ENCODE measurements around the gene PLK3.
A peak's percentile ranks its signal among the peaks of the same experiment; 100 is the strongest.
"Not testable (repeated sequence)": the region's sequence is repeated elsewhere in the genome, so short reads cannot be mapped to it uniquely, and the experiment has no call there.

The PLK3 gene

GRCh38 chr1:44829506-44830384 lies 29.6 kb downstream of the PLK3 start:
- DNase-seq, result no peak

- no peak for DNase-seq
Measured at GRCh38 chr1:44830900-44831304, 30.7 kb downstream of the PLK3 start.

GRCh38 chr1:44831516-44831915 lies 31.3 kb downstream of the PLK3 start:
- no peak for DNase-seq

- no peak for DNase-seq
Measured at GRCh38 chr1:44832056-44832705, 32.0 kb downstream of the PLK3 start.

GRCh38 chr1:44834328-44834727 lies 34.2 kb downstream of the PLK3 start:
- DNase-seq, result no peak

- peak; percentile 89 for DNase-seq
Measured at GRCh38 chr1:44835738-44836675, 35.8 kb downstream of the PLK3 start.

- not testable (repeated sequence) for DNase-seq
Measured at GRCh38 chr1:44838294-44838693, 38.1 kb downstream of the PLK3 start.

GRCh38 chr1:44839576-44839975 lies 39.4 kb downstream of the PLK3 start:
- DNase-seq, result no peak

- no peak for DNase-seq
Measured at GRCh38 chr1:44842486-44842861, 42.3 kb downstream of the PLK3 start.

- DNase-seq, result peak; percentile 53
Measured at GRCh38 chr1:44842862-44843655, 42.9 kb downstream of the PLK3 start, which contains the start of gene PTCH2. TSS of gene PTCH2 (minus strand) at chr1:44843253. CDS start at chr1:44842932, 321 bp downstream.

GRCh38 chr1:44846985-44847384 lies 46.8 kb downstream of the PLK3 start:
- DNase-seq, result no peak

- no peak for DNase-seq
Measured at GRCh38 chr1:44847845-44848244, 47.7 kb downstream of the PLK3 start.

- no peak for DNase-seq
Measured at GRCh38 chr1:44848456-44849181, 48.4 kb downstream of the PLK3 start.

- no peak for DNase-seq
Measured at GRCh38 chr1:44849575-44850132, 49.5 kb downstream of the PLK3 start.

- DNase-seq, result no peak
Measured at GRCh38 chr1:44851308-44851707, 51.1 kb downstream of the PLK3 start.

GRCh38 chr1:44853201-44853600 lies 53.0 kb downstream of the PLK3 start:
- DNase-seq, result no peak

- no peak for DNase-seq
Measured at GRCh38 chr1:44854970-44855369, 54.8 kb downstream of the PLK3 start.
